ENCODE results near the gene SLC6A3.
A peak's percentile ranks its signal among the peaks of the same experiment; 100 is the strongest.
"Not testable (repeated sequence)": the region's sequence is repeated elsewhere in the genome, so short reads cannot be mapped to it uniquely, and the experiment has no call there.

The SLC6A3 gene

DNA sequence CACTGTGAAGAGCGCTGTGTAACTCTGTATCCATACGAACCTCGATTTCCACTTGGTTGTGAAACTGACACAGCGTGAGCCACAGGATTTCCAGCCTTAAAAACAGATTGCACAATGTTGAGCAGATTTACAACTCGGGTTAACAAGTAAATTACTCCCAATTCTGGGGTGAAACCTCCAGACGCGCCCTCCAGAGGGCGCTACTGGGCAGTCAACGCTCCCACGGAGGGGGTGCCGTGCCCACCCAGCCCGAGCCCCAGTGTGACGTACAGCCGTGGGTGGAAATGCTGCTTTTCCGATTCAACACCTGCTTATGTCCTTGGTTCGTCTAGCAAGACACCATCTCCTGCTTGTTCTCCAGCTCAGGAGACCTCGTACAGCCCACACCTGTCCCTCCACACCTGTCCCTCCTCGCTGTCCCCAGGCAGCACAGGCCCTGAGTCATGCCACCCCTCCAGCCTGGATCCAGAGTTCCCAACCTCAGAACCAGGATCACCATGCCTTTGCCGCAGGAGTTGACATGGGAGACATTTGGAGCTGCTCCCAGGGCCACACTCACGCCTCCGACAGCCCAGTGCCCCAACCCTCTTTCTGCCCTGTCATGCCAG is 34.4 kb upstream of the SLC6A3 start:
- in situ Hi-C loops (cut with MboI; ENCODE audit: low sequenced_read_pairs, unreplicated experiment): no loop called here
- TF ChIP-seq, protein P1, sequence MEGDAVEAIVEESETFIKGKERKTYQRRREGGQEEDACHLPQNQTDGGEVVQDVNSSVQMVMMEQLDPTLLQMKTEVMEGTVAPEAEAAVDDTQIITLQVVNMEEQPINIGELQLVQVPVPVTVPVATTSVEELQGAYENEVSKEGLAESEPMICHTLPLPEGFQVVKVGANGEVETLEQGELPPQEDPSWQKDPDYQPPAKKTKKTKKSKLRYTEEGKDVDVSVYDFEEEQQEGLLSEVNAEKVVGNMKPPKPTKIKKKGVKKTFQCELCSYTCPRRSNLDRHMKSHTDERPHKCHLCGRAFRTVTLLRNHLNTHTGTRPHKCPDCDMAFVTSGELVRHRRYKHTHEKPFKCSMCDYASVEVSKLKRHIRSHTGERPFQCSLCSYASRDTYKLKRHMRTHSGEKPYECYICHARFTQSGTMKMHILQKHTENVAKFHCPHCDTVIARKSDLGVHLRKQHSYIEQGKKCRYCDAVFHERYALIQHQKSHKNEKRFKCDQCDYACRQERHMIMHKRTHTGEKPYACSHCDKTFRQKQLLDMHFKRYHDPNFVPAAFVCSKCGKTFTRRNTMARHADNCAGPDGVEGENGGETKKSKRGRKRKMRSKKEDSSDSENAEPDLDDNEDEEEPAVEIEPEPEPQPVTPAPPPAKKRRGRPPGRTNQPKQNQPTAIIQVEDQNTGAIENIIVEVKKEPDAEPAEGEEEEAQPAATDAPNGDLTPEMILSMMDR (IDR thresholded peaks at IDR 0.05; ENCODE audit: borderline replicate concordance, control extremely low read depth, extremely low read depth, insufficient read depth, missing control alignments): peak; percentile 71
- peak; percentile 78 for DNase-seq (ENCODE audit: low spot score)

DNA sequence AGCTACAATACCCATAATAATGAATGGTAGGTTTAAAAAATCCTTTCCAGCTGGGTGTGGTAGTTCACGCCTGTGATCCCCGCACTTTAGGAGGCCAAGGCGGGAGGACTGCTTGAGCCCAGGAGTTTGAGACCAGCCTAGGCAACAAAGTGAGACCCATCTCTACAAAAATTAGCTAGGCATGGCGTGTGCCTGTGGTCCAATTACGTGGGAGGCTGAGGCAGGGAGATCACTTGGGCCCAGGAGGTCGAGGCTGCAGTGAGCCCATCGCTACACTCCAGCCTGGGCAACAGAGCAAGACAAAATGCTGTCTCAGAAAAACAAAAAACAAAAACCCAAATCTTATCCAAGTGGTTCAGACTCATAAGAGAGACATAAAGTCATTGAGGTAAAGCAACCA is 33.8 kb upstream of the SLC6A3 start:
- TF ChIP-seq, protein P1 (IDR thresholded peaks at IDR 0.05; ENCODE audit: borderline replicate concordance, control extremely low read depth, extremely low read depth, insufficient read depth, missing control alignments): no peak
- no peak for DNase-seq (ENCODE audit: low spot score)
- in situ Hi-C loops (cut with MboI; ENCODE audit: low sequenced_read_pairs, unreplicated experiment): no loop called here

DNA sequence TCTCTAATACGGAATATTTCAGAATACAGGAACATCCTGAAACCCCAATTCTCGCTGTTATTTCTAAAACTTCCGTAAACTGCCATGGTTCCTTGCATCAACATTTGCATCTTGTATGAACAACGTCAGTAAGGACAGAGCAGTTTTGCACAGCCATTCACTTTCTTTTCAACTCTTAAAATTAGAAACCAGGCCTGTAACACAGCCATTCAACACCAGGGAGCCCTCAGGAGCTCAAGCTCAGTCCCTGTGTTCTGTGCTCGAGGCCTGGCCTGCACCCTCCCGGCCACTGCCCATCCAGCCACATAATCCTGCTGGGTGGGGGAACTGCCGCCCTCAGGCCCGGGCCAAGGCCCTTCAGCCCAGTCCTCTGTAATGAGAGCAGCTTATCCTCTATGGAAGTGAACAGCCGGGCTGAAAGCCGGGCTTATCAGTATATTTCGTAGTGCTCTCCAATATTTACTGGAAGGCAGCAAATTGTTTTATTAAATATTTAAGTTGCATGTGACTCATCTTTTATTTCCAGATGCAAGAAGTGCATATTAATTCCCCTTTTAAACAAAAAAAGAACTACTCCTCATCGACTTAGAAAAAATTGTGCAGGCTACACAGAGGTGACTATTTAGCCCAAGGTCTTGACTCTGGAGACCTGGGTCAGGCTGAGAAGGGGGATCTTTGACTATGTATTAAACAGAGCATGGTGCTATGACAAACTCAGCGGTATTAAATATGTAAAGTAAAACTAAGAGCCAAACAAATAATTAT is 33.2 kb upstream of the SLC6A3 start:
- in situ Hi-C loops (cut with MboI; ENCODE audit: low sequenced_read_pairs, unreplicated experiment): no loop called here
- TF ChIP-seq, protein P1 (IDR thresholded peaks at IDR 0.05; ENCODE audit: borderline replicate concordance, control extremely low read depth, extremely low read depth, insufficient read depth, missing control alignments): no peak
- no peak for DNase-seq (ENCODE audit: low spot score)

DNA sequence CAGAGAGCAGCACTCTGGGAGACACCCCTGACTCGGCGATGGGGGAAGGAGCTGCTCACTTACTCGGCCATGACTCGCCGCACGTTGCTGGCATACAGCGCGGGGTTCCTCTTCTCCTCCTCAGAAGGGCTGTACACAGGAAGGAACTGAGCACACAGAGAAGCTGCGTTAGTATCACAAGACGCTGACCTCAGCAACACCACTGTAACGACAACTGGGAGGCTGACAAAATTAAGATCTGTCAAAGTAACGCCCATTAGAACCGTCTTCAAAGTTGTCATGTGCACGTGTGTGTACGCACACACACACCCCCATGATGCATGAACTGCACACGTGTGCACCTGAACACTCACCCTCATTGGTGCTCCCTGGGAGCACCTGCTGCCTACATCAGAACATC is 32.1 kb upstream of the SLC6A3 start:
- in situ Hi-C loops (cut with MboI; ENCODE audit: low sequenced_read_pairs, unreplicated experiment): no loop called here
- TF ChIP-seq, protein P1 (IDR thresholded peaks at IDR 0.05; ENCODE audit: borderline replicate concordance, control extremely low read depth, extremely low read depth, insufficient read depth, missing control alignments): no peak
- no peak for DNase-seq (ENCODE audit: low spot score)

DNA sequence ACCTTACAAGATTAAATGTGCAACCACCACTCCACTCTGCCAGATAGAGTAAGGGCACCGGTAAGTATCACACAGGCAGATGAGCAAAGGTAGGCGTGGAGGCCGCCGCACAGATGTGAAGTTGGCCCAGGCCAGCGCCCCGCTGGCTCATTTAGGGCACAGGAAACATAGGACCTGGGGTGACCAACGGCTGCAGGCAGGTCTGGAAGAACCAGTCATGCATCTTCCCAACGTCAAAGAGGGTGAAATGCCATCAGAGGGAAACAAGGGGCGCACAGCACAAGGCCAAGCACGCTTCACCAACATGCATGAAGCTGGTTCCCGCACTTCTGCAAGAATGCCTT is 31.7 kb upstream of the SLC6A3 start:
- TF ChIP-seq, protein P1 (IDR thresholded peaks at IDR 0.05; ENCODE audit: borderline replicate concordance, control extremely low read depth, extremely low read depth, insufficient read depth, missing control alignments): no peak
- in situ Hi-C loops (cut with MboI; ENCODE audit: low sequenced_read_pairs, unreplicated experiment): no loop called here
- no peak for DNase-seq (ENCODE audit: low spot score)

DNA sequence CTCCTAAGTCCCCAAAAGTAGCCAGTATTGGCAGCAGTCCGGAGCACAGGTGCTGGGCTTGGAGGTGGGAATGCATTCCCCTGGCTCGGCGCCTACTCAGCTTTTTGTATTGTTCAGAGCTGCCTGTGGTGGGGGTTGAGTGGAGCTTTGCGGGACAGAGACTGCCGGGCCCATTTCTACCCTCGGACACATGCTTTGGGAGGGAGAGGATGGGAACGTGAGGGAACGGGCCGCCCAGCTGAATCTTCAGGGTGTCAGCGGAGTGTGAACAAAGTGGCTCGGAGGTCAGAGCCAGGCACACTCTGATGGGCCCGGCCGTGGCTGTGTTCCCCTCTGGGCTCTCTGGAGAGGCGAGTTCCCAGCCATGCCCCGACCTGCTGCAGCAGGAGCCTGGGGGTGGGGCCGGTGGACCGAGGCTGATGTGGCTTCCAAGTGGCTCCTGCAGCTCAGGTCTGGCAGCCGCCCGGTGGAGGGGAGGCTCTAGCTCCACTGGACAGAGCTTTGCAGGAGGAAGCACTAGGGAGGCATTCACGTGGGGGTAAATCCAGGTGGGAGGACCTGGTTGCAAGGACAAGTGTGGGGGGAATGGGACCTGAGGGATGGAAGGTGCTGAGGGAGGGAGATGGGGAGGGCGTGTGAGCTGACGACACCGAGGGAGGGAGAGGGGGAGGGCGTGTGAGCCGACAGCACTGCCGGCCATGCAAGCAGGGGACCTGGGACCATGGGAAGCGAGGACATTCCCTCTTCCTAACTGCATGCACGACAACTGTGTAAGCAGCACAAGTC is 31.1 kb upstream of the SLC6A3 start:
- DNase-seq (ENCODE audit: low spot score): no peak
- TF ChIP-seq, protein P1 (IDR thresholded peaks at IDR 0.05; ENCODE audit: borderline replicate concordance, control extremely low read depth, extremely low read depth, insufficient read depth, missing control alignments): no peak
- in situ Hi-C loops (cut with MboI; ENCODE audit: low sequenced_read_pairs, unreplicated experiment): no loop called here

DNA sequence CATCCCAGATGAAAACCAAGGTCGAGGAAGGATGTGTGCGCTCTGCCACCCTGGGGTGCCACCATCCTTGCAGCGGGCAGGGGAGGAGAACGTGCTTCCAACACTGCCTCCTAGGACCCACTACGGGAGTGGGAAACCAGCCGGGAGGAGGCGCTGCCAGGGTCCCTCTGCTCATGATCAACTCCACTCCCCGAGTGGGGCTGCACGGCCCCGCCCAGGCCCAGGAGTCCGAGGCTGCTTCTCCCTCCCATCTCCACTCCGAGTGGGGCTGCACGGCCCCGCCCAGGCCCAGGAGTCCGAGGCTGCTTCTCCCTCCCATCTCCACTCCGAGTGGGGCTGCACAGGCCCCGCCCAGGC is 30.3 kb upstream of the SLC6A3 start:
- DNase-seq (ENCODE audit: low spot score); in situ Hi-C loops (cut with MboI; ENCODE audit: low sequenced_read_pairs, unreplicated experiment): not testable (repeated sequence)
